D721Med (cell line): ENCODE measurements around the gene GPR153.
A peak's percentile ranks its signal among the peaks of the same experiment; 100 is the strongest.

Experiments used
- DNase-seq: peaks from one replicate; pipeline ENCODE4 v3.0.0; 2011; ENCODE audit warnings: low spot score; ENCODE audit not compliant: insufficient read length
- FAIRE-seq: peaks from 2 replicates; lab custom pipeline; 2011; peaks lifted over from hg19 to GRCh38; lab: Jason Lieb, UNC
- CTCF ChIP-seq: IDR thresholded peaks from 2 replicates; pipeline ENCODE4 v1.5.1; 2012; ENCODE audit warnings: mild to moderate bottlenecking, control low read depth; ENCODE audit not compliant: insufficient read depth; ENCODE audit errors: missing control alignments

GPR153 gene

GRCh38 chr1:6286266-6286665 lies 25.4 kb upstream of the GPR153 start:
- DNase-seq (no peak), FAIRE-seq (no peak)
- no peak for TF ChIP-seq CTCF

GRCh38 chr1:6285336-6285735 lies 24.4 kb upstream of the GPR153 start:
- FAIRE-seq (no peak), DNase-seq (no peak)
- no peak for TF ChIP-seq CTCF

GRCh38 chr1:6282577-6283270 lies 21.8 kb upstream of the GPR153 start:
- FAIRE-seq: no peak
- no peak for TF ChIP-seq CTCF
- DNase-seq: no peak

GRCh38 chr1:6281511-6282402 lies 20.9 kb upstream of the GPR153 start:
- DNase-seq (peak; percentile 70), FAIRE-seq (no peak)
- TF ChIP-seq CTCF: no peak

- FAIRE-seq (no peak), DNase-seq (no peak)
- TF ChIP-seq CTCF: no peak
Observed at GRCh38 chr1:6280761-6281451, 20.0 kb upstream of the GPR153 start.

- DNase-seq (no peak), FAIRE-seq (no peak)
- TF ChIP-seq CTCF: no peak
Observed at GRCh38 chr1:6279613-6280383, 18.9 kb upstream of the GPR153 start.
